ENCODE results near the gene PDGFC.

DNA sequence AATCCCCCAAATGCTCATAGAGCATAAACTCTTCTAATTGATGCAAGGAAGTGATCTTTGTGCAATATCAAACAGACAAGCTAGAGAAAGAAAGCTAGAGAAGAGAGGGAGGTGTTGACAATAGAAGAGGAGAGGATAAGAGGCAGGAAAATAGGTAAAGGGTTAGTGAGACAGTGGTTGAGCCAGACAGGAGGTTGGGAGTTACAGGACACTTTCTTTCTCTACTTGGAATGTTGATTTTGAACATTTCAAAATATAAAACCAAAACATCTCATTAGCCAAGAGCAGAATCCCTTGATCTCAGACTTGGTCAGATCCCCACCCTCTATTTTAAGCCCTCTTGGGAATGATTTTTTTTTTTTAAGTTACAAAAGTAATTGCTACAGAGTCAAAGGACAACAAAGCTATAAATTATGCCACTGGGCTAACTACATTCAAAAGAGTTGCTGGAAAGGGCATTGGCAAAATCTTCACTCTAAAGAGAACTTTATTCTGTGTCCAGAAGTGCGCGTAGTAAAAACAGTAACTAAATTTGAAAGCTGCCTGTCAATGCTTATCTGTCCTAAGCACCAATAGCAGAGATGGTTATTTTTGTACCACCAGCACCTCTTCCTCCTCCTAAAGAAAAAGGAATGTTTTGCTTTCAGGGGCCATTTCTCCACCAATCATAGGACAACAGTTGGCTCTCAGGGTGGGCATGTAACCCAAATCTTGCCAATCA is 133.8 kb downstream of the PDGFC start:
- TF ChIP-seq, protein P1, sequence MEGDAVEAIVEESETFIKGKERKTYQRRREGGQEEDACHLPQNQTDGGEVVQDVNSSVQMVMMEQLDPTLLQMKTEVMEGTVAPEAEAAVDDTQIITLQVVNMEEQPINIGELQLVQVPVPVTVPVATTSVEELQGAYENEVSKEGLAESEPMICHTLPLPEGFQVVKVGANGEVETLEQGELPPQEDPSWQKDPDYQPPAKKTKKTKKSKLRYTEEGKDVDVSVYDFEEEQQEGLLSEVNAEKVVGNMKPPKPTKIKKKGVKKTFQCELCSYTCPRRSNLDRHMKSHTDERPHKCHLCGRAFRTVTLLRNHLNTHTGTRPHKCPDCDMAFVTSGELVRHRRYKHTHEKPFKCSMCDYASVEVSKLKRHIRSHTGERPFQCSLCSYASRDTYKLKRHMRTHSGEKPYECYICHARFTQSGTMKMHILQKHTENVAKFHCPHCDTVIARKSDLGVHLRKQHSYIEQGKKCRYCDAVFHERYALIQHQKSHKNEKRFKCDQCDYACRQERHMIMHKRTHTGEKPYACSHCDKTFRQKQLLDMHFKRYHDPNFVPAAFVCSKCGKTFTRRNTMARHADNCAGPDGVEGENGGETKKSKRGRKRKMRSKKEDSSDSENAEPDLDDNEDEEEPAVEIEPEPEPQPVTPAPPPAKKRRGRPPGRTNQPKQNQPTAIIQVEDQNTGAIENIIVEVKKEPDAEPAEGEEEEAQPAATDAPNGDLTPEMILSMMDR (IDR thresholded peaks at IDR 0.05; ENCODE audit: low read length): no peak
- TF ChIP-seq EZH2 (IDR thresholded peaks at IDR 0.05; ENCODE audit: borderline replicate concordance, low read length): no peak

All from OCI-LY1 (cell line).